GM12878 (cell line): ENCODE measurements around the gene MAT2B. TPM values are rescaled to one million over a fixed set of nuclear protein-coding genes. Genes with fewer than 3 reads are reported as not detected.

ENCODE experiments used
- ATAC-seq: fragments of 200-7000 bp; cut with Tn5 transposase; 3 replicates; pipeline ENCODE4 v1.9.1; 2020; ENCODE audit warnings: mild to moderate bottlenecking, moderate library complexity
- BruUV-seq: library from RNA; stranded (reverse); fragments of 400-500 nt; replicated peaks from 2 replicates; lab custom pipeline; 2021; lab: Mats Ljungman, UMichigan
- CTCF ChIA-PET: fragments of 300-600 bp; sonication (Branson Sonifier 250); formaldehyde crosslinking; extraction: SDS; loops from one replicate; lab custom pipeline; 2021; ENCODE audit warnings: inconsistent platforms; lab: Yijun Ruan, JAX
- POLR2A ChIA-PET: fragments of 350-600 bp; formaldehyde crosslinking; extraction: SDS; loops from one replicate; lab custom pipeline; 2021; ENCODE audit warnings: inconsistent platforms; lab: Charles Lee
- RAD21 ChIA-PET: fragments of 300-600 bp; sonication (Branson Sonifier 250); formaldehyde crosslinking; loops from one replicate; lab custom pipeline; 2023; ENCODE audit warnings: antibody characterized with exemption; ENCODE audit not compliant: unreplicated experiment; lab: Charles Lee
- SMC1A ChIA-PET: fragments of 300-600 bp; sonication (Branson Sonifier 250); formaldehyde crosslinking; loops from one replicate; lab custom pipeline; 2023; ENCODE audit not compliant: unreplicated experiment, uncharacterized antibody; lab: Charles Lee
- DNase-seq: peaks from one replicate; pipeline ENCODE4 v3.0.0-alpha.2; 2011; ENCODE audit warnings: low read depth, low spot score
- FAIRE-seq: peaks from 3 replicates; lab custom pipeline; 2011; peaks lifted over from hg19 to GRCh38; lab: Jason Lieb, UNC
- H2AFZ ChIP-seq: 2 replicates; pipeline ENCODE4 v1.6.0; 2011; ENCODE audit warnings: low read depth, low read length, control low read depth; ENCODE audit not compliant: control insufficient read depth
- H3K27ac ChIP-seq: 2 replicates; pipeline ENCODE4 v1.5.1; 2011; ENCODE audit warnings: control low read depth; ENCODE audit not compliant: control insufficient read depth, insufficient read depth
- H3K27me3 ChIP-seq, 2 experiments: replicated peaks in 1 of 2; 2 replicates each; pipeline versions ENCODE4 v1.6.0 to v1.6.1; 2011; ENCODE audit warnings: low read length in 1 of 2; ENCODE audit not compliant: control insufficient read depth in 2 of 2, insufficient read depth in 2 of 2
- H3K36me3 ChIP-seq, 2 experiments: 2 replicates each; pipeline ENCODE4 v1.5.1; 2011; ENCODE audit warnings: low read length in 1 of 2; ENCODE audit not compliant: control insufficient read depth in 2 of 2, insufficient read depth in 2 of 2
- H3K4me1 ChIP-seq: 2 replicates; pipeline ENCODE4 v1.6.1; 2011; ENCODE audit warnings: mild to moderate bottlenecking, low read length, moderate library complexity, mixed read lengths; ENCODE audit not compliant: control insufficient read depth, insufficient read depth
- H3K4me2 ChIP-seq: 2 replicates; pipeline ENCODE4 v1.6.0; 2011; ENCODE audit warnings: control low read depth; ENCODE audit not compliant: control insufficient read depth, insufficient read depth
- H3K4me3 ChIP-seq: fragments of 200-600 bp; sonication (generic); 2 replicates; pipeline ENCODE4 v1.5.1; 2016
- H3K79me2 ChIP-seq: 2 replicates; pipeline ENCODE4 v1.6.0; 2011; ENCODE audit warnings: low read length; ENCODE audit not compliant: control insufficient read depth, insufficient read depth
- H3K9ac ChIP-seq: 2 replicates; pipeline ENCODE4 v1.8.0; 2011; ENCODE audit warnings: low read length, control low read depth, mixed read lengths; ENCODE audit not compliant: control insufficient read depth, insufficient read depth
- H3K9me3 ChIP-seq: replicated peaks from 3 replicates; pipeline ENCODE4 v1.5.1; 2011; ENCODE audit warnings: mild to moderate bottlenecking, low read length; ENCODE audit not compliant: control insufficient read depth, insufficient read depth
- H4K20me1 ChIP-seq: 2 replicates; pipeline ENCODE4 v1.6.0; 2011; ENCODE audit not compliant: control insufficient read depth, insufficient read depth
- BACH1 ChIP-seq: fragments of 450-650 bp; IDR thresholded peaks from 2 replicates; pipeline ENCODE4 v1.6.1; 2017; ENCODE audit warnings: mild to moderate bottlenecking, borderline replicate concordance
- CBFB ChIP-seq: IDR thresholded peaks from 2 replicates; pipeline ENCODE4 v1.6.1; 2016; ENCODE audit warnings: antibody characterized with exemption, low read depth
- CHD2 ChIP-seq: IDR thresholded peaks from 2 replicates; pipeline ENCODE4 v1.6.1; 2011; ENCODE audit warnings: low read depth, low read length, improper control_type of control experiment, borderline replicate concordance
- HCFC1 ChIP-seq: fragments of 150-350 bp; IDR thresholded peaks from 2 replicates; pipeline ENCODE4 v1.6.1; 2014; ENCODE audit warnings: low read length
- IKZF1 ChIP-seq: fragments of 450-650 bp; conservative IDR thresholded peaks from 2 replicates; pipeline ENCODE4 v1.6.1; 2017; ENCODE audit warnings: antibody characterized with exemption, mild to moderate bottlenecking
- IKZF2 ChIP-seq, 2 experiments: fragments of 450-650 bp; IDR thresholded peaks; 2 replicates each; pipeline ENCODE4 v1.6.1; 2017; ENCODE audit warnings: mild to moderate bottlenecking in 2 of 2, moderate library complexity in 2 of 2
- MEF2A ChIP-seq: IDR thresholded peaks from 2 replicates; pipeline ENCODE4 v1.6.1; 2011; ENCODE audit warnings: low read depth, mild to moderate bottlenecking, low read length, moderate library complexity; ENCODE audit not compliant: insufficient read depth
- SP1 ChIP-seq: IDR thresholded peaks from one replicate; pipeline ENCODE4 v1.6.1; 2011; ENCODE audit warnings: low read depth, low read length
- WRNIP1 ChIP-seq: IDR thresholded peaks from 2 replicates; pipeline ENCODE4 v1.6.1; 2011; ENCODE audit warnings: low read depth, low read length, improper control_type of control experiment, borderline replicate concordance
- ZNF207 ChIP-seq: fragments of 450-650 bp; IDR thresholded peaks from 2 replicates; pipeline ENCODE4 v1.6.1; 2014; ENCODE audit warnings: antibody characterized with exemption, mild to moderate bottlenecking, borderline replicate concordance
- ZZZ3 ChIP-seq: IDR thresholded peaks from 2 replicates; pipeline ENCODE4 v1.6.1; 2011; ENCODE audit warnings: low read depth; ENCODE audit not compliant: control insufficient read depth, insufficient read length
- WGBS: methylation state at CpG from one replicate; pipeline ENCODE4 v1.1.6; 2016; ENCODE audit warnings: low lambda C conversion rate; ENCODE audit not compliant: insufficient replicate concordance, insufficient coverage; ENCODE audit errors: missing lambda C conversion rate; 5-methylcytosine and 5-hydroxymethylcytosine counted together
- in situ Hi-C: fragments of 300-500 bp; cut with MboI; formaldehyde crosslinking; loops from 9 replicates; pipeline ENCODE4 v1.14.3; 2018; ENCODE audit warnings: mixed read lengths
- intact Hi-C: fragments of 100-400 bp; cut with micrococcal nuclease; formaldehyde crosslinking; loops from one replicate; pipeline ENCODE4 v1.14.2; 2022; ENCODE audit not compliant: unreplicated experiment
- polyA plus RNA-seq, 11 experiments: library from polyadenylated mRNA; depleted of rRNA in 4 of 11; unstranded in 6 of 11; stranded (reverse) in 5 of 11; fragments of >200 nt; fragmentation: Nextera tagmentation in 4 of 11; fragmentation: Illumina TruSeq in 1 of 11; extraction: Ambion mirVana in 4 of 11; extraction: Trizol in 1 of 11; gene quantifications; 1 replicate in 1 of 11; 2 replicates in 10 of 11; pipeline versions ENCODE4 v1.2.1 to v1.2.3, GENCODE V29; 2011 to 2016; ENCODE audit warnings: inconsistent platforms in 2 of 11, missing spikeins in 2 of 11, low read depth in 1 of 11
- total RNA-seq, 4 experiments: library from RNA; depleted of rRNA in 3 of 4; stranded (reverse); fragments of >200 nt in 3 of 4; fragmentation: Illumina TruSeq in 1 of 4; extraction: Trizol in 1 of 4; gene quantifications; 2 replicates each; pipeline versions ENCODE4 v1.2.1 to v1.2.3, GENCODE V29; 2013 to 2021
- TF ChIP-seq, protein P1 (sequence below): IDR thresholded peaks from 2 replicates; pipeline ENCODE4 v1.6.1; 2011; ENCODE audit warnings: borderline replicate concordance, low read depth, mild to moderate bottlenecking, moderate library complexity, mixed read lengths, low read length; ENCODE audit not compliant: insufficient read depth; ENCODE audit errors: extremely low read length
- TF ChIP-seq, protein P2 (sequence below): fragments of 450-650 bp; IDR thresholded peaks from 2 replicates; pipeline ENCODE4 v1.6.1; 2017; ENCODE audit warnings: borderline replicate concordance

MAT2B gene
- total and polyA plus RNA-seq, 10 of the 15 experiments (the other 5 are each of a cell fraction or from before 2014, with no cell fraction given) = 43.2 to 122 (median 63.7) TPM

- FAIRE-seq = no peak
- DNase-seq = no peak
- CTCF ChIA-PET = interaction anchor here (1.5 kb wide), 1 partner anchor 9 kb away, joined by 5 read pairs; no protein-coding TSS in a partner anchor
- H3K79me2 ChIP-seq = peaks cover 3% of the 10 kb centered on the region
- intact Hi-C loops (no loop called here), in situ Hi-C loops (no loop called here)
- no peaks in the 10 kb centered on the region for H3K9me3 ChIP-seq
- H3K4me1 ChIP-seq = no peaks in the 10 kb centered on the region
- ATAC-seq = no peak
- H3K27me3 ChIP-seq = no peaks in the 10 kb centered on the region
- SMC1A ChIA-PET = interaction anchor here (0.6 to 2.0 kb wide), 6 partner anchors 9 to 60 kb away, joined by 3 to 7 read pairs (median 4); partner anchors contain the start of genes HMMR and NUDCD2
- H3K27ac ChIP-seq = no peak overlapping the region
- no TSS peak for BruUV-seq
- POLR2A ChIA-PET = interaction anchor here (1.0 to 1.2 kb wide), 2 partner anchors 37 to 59 kb away, joined by 3 read pairs; no protein-coding TSS in a partner anchor
- H3K4me3 ChIP-seq = no peak overlapping the region
- TF ChIP-seq CBFB = no peak
- no peak for TF ChIP-seq BACH1
- TF ChIP-seq WRNIP1 = no peak
- no peaks in the 10 kb centered on the region for H4K20me1 ChIP-seq
- no peak overlapping the region for H2AFZ ChIP-seq
- H3K36me3 ChIP-seq = no peaks in the 10 kb centered on the region
- RAD21 ChIA-PET = interaction anchor here (1.0 kb wide), 1 partner anchor 10 kb away, joined by 3 read pairs; no protein-coding TSS in a partner anchor
- no peak overlapping the region for H3K9ac ChIP-seq
- no peak overlapping the region for H3K4me2 ChIP-seq
- 100% methylated on average over 1 of the region's 1 CpG for WGBS
Measured at GRCh38 chr5:163498886-163499285, 6.5 kb upstream of the MAT2B start.

- Histone ChIP-seq H3K79me2 (peaks cover 29% of the 10 kb centered on the region), H3K9me3 (no peaks in the 10 kb centered on the region), H3K4me3 (peak overlapping the region; percentile 84), H3K4me2 (peak overlapping the region; percentile 93), H3K4me1 (no peaks in the 10 kb centered on the region), H3K9ac (no peak overlapping the region), H2AFZ (peak overlapping the region; percentile 89), H3K27ac (no peak overlapping the region; the same call in 1 of the 2 replicates), H3K36me3 (no peaks in the 10 kb centered on the region), H3K27me3 (no peaks in the 10 kb centered on the region), H4K20me1 (no peaks in the 10 kb centered on the region)
- ChIA-PET RAD21 (interaction anchor here (0.9 to 1.4 kb wide), 3 partner anchors 27 to 41 kb away, joined by 3 to 4 read pairs (median 3); no protein-coding TSS in a partner anchor), CTCF (interaction anchor here (0.9 to 3.0 kb wide), 8 partner anchors 13 to 43 kb away, joined by 3 to 14 read pairs (median 7); partner anchors contain the start of gene NUDCD2), SMC1A (interaction anchor here (0.6 to 3.7 kb wide), 6 partner anchors 8 to 606 kb away, joined by 3 to 14 read pairs (median 5); partner anchors contain the start of gene HMMR), POLR2A (interaction anchor here (0.8 to 4.6 kb wide), 2 partner anchors 42 to 47 kb away, joined by 3 to 61 read pairs; partner anchors contain the start of genes HMMR and NUDCD2)
- intact Hi-C loops (no loop called here), in situ Hi-C loops (no loop called here)
- FAIRE-seq (no peak), DNase-seq (no peak), ATAC-seq (no peak)
- BruUV-seq = no TSS peak
- 97% methylated on average over 8 of the region's 8 CpGs for WGBS
- TF ChIP-seq ZZZ3 (no peak), WRNIP1 (no peak), IKZF2 (IDR thresholded peaks at IDR 0.05) (no peak), HCFC1 (no peak), IKZF1 (no peak), SP1 (no peak), ZNF207 (no peak), CHD2 (no peak), MEF2A (no peak)
- TF ChIP-seq, protein P1, sequence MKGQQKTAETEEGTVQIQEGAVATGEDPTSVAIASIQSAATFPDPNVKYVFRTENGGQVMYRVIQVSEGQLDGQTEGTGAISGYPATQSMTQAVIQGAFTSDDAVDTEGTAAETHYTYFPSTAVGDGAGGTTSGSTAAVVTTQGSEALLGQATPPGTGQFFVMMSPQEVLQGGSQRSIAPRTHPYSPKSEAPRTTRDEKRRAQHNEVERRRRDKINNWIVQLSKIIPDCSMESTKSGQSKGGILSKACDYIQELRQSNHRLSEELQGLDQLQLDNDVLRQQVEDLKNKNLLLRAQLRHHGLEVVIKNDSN = no peak
- TF ChIP-seq, protein P2, sequence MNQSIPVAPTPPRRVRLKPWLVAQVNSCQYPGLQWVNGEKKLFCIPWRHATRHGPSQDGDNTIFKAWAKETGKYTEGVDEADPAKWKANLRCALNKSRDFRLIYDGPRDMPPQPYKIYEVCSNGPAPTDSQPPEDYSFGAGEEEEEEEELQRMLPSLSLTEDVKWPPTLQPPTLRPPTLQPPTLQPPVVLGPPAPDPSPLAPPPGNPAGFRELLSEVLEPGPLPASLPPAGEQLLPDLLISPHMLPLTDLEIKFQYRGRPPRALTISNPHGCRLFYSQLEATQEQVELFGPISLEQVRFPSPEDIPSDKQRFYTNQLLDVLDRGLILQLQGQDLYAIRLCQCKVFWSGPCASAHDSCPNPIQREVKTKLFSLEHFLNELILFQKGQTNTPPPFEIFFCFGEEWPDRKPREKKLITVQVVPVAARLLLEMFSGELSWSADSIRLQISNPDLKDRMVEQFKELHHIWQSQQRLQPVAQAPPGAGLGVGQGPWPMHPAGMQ = no peak
Measured at GRCh38 chr5:163502521-163502920, 2.9 kb upstream of the MAT2B start.
